ENCODE measurements around the gene ZBTB20. TPM values are rescaled to one million over a fixed set of nuclear protein-coding genes. Genes with fewer than 3 reads are reported as not detected.

The ZBTB20 gene
- total and polyA plus RNA-seq, 7 donors, result under 0.01 to 113 (median 58.6) TPM

GRCh38 chr3:114374433-114374990, 772.6 kb downstream of the ZBTB20 start:
- Histone ChIP-seq H3K9me3 (no peaks in the 10 kb centered on the region), H3K27me3 (no peaks in the 10 kb centered on the region), H3K4me1 (peaks cover 0 to 63% (median 58%) of the 10 kb centered on the region in 4 donors), H3K27ac (peak overlapping the region in 1 of 4 donors; percentile 0), H3K4me3 (no peak overlapping the region), H3K36me3 (peaks cover 0 to 17% (median 0%) of the 10 kb centered on the region in 4 donors)
- 86 to 88% methylated on average over 2 of the region's 2 CpGs for WGBS, 2 donors
- DNase-seq, result no peak
- TF ChIP-seq POLR2A (IDR thresholded peaks at IDR 0.05), result no peak
- no peak for TF ChIP-seq CTCF (IDR thresholded peaks at IDR 0.05)
- no peak for TF ChIP-seq POLR2AphosphoS5 (IDR thresholded peaks at IDR 0.05)
- no peak for TF ChIP-seq EP300 (IDR thresholded peaks at IDR 0.05)
- intact Hi-C loops (cut with DNase I), result no loop called here

- Histone ChIP-seq H3K27ac (no peak overlapping the region), H3K4me1 (peaks cover 0 to 52% (median 40%) of the 10 kb centered on the region in 4 donors), H3K36me3 (no peaks in the 10 kb centered on the region), H3K27me3 (no peaks in the 10 kb centered on the region), H3K4me3 (no peak overlapping the region), H3K9me3 (no peaks in the 10 kb centered on the region)
- WGBS, 2 donors, result 31 to 32% methylated on average over 3 of the region's 3 CpGs
- DNase-seq, result no peak
- intact Hi-C loops (cut with DNase I), result no loop called here
- TF ChIP-seq POLR2AphosphoS5 (IDR thresholded peaks at IDR 0.05), result no peak
Observed at GRCh38 chr3:114370537-114371174, 776.4 kb downstream of the ZBTB20 start.

GRCh38 chr3:114365909-114366308, 781.2 kb downstream of the ZBTB20 start:
- no peak overlapping the region for H3K4me3 ChIP-seq
- H3K4me1 ChIP-seq, result peaks cover 0 to 67% (median 49%) of the 10 kb centered on the region in 4 donors
- intact Hi-C loops (cut with DNase I), result no loop called here
- H3K27me3 ChIP-seq, result no peaks in the 10 kb centered on the region
- no peak for DNase-seq
- no peaks in the 10 kb centered on the region for H3K36me3 ChIP-seq
- peak overlapping the region in 2 of 4 donors; percentile 45 to 56 for H3K27ac ChIP-seq
- TF ChIP-seq POLR2A (IDR thresholded peaks at IDR 0.05), result no peak
- TF ChIP-seq EP300 (IDR thresholded peaks at IDR 0.05), result no peak
- TF ChIP-seq POLR2AphosphoS5 (IDR thresholded peaks at IDR 0.05), result no peak
- no peak for TF ChIP-seq CTCF (IDR thresholded peaks at IDR 0.05)
- 50 to 82% methylated on average over 3 of the region's 3 CpGs for WGBS, 2 donors
- H3K9me3 ChIP-seq, result no peaks in the 10 kb centered on the region

GRCh38 chr3:114364806-114365654, 782.1 kb downstream of the ZBTB20 start:
- Histone ChIP-seq H3K4me3 (no peak overlapping the region), H3K9me3 (no peaks in the 10 kb centered on the region), H3K27me3 (no peaks in the 10 kb centered on the region), H3K27ac (peak overlapping the region in 2 of 4 donors; percentile 45 to 56), H3K4me1 (peaks cover 0 to 58% (median 42%) of the 10 kb centered on the region in 4 donors), H3K36me3 (no peaks in the 10 kb centered on the region)
- 76 to 81% methylated on average over 6 of the region's 6 CpGs for WGBS, 2 donors
- TF ChIP-seq EP300 (IDR thresholded peaks at IDR 0.05), result no peak
- no peak for TF ChIP-seq CTCF (IDR thresholded peaks at IDR 0.05)
- no peak for TF ChIP-seq POLR2A (IDR thresholded peaks at IDR 0.05)
- no peak for TF ChIP-seq POLR2AphosphoS5 (IDR thresholded peaks at IDR 0.05)
- no peak for DNase-seq
- intact Hi-C loops (cut with DNase I), result no loop called here
